ENCODE measurements around the gene PIK3C2A. TPM values are rescaled to one million over a fixed set of nuclear protein-coding genes. Genes with fewer than 3 reads are reported as not detected.

The PIK3C2A gene
- polyA plus RNA-seq, 1 donor (not counting 4 experiments of a cell fraction or from before 2014, with no cell fraction given): 44.7 TPM

GRCh38 chr11:17211286-17211685 is 3.5 kb upstream of the PIK3C2A start:
- DNase-seq (ENCODE audit: low read depth, low spot score) (no peak), FAIRE-seq (no peak)
- Histone ChIP-seq H3K27ac (ENCODE audit: control insufficient read depth, insufficient read depth, low read length) (no peak overlapping the region), H3K79me2 (ENCODE audit: control insufficient read depth, insufficient read depth, low read length) (peaks cover 15% of the 10 kb centered on the region), H3K4me1 (ENCODE audit: control insufficient read depth, extremely low read depth, insufficient read depth, low read length) (peaks cover 20% of the 10 kb centered on the region), H3K36me3 (ENCODE audit: control insufficient read depth in 2 of 2, extremely low read depth in 1 of 2, insufficient read depth in 2 of 2, low read length in 2 of 2) (no peaks in the 10 kb centered on the region), H3K9me3 (ENCODE audit: control insufficient read depth, low read depth, low read length) (no peaks in the 10 kb centered on the region), H4K20me1 (ENCODE audit: control insufficient read depth, extremely low read depth, insufficient read depth, low read length) (no peaks in the 10 kb centered on the region), H2AFZ (ENCODE audit: control insufficient read depth, low read length) (no peak overlapping the region), H3K27me3 (ENCODE audit: control insufficient read depth, extremely low read depth, insufficient read depth, low read length) (no peaks in the 10 kb centered on the region), H3K9ac (ENCODE audit: control insufficient read depth, extremely low read depth, insufficient read depth, low read length) (no peak overlapping the region), H3K4me3 (ENCODE audit: control insufficient read depth in 2 of 3, extremely low read depth in 1 of 3, insufficient read depth in 2 of 3, low read depth in 1 of 3, low read length in 3 of 3) (no peak overlapping the region), H3K9me1 (ENCODE audit: control insufficient read depth, extremely low read depth, insufficient read depth, low read length) (no peaks in the 10 kb centered on the region), H3K4me2 (ENCODE audit: control insufficient read depth, extremely low read depth, insufficient read depth, low read depth, low read length) (no peak overlapping the region)
- TF ChIP-seq EZH2 (IDR thresholded peaks at IDR 0.05; ENCODE audit: low read length) (no peak), CTCF (optimal IDR thresholded peaks at IDR 0.05 in 1 of 3, IDR thresholded peaks at IDR 0.05 in 1 of 3, conservative IDR thresholded peaks at IDR 0.05 in 1 of 3; ENCODE audit: extremely low read depth in 1 of 3, insufficient read depth in 2 of 3, low read length in 3 of 3) (no peak)
- dilution Hi-C loops (cut with MboI; ENCODE audit: extremely low pct_ligation_motif_present, low sequenced_read_pairs): no loop called here

- peaks cover 28% of the 10 kb centered on the region for H3K79me2 ChIP-seq (ENCODE audit: control insufficient read depth, insufficient read depth, low read length)
- no peak for TF ChIP-seq EZH2 (IDR thresholded peaks at IDR 0.05; ENCODE audit: low read length)
- no peak for TF ChIP-seq CTCF (optimal IDR thresholded peaks at IDR 0.05 in 1 of 3, IDR thresholded peaks at IDR 0.05 in 1 of 3, conservative IDR thresholded peaks at IDR 0.05 in 1 of 3; ENCODE audit: extremely low read depth in 1 of 3, insufficient read depth in 2 of 3, low read length in 3 of 3)
- no peaks in the 10 kb centered on the region for H3K9me3 ChIP-seq (ENCODE audit: control insufficient read depth, low read depth, low read length)
- H3K9ac ChIP-seq (ENCODE audit: control insufficient read depth, extremely low read depth, insufficient read depth, low read length): peak overlapping the region; percentile 100
- FAIRE-seq (no peak), DNase-seq (ENCODE audit: low read depth, low spot score) (no peak)
- H2AFZ ChIP-seq (ENCODE audit: control insufficient read depth, low read length): no peak overlapping the region
- H3K36me3 ChIP-seq (ENCODE audit: control insufficient read depth in 2 of 2, extremely low read depth in 1 of 2, insufficient read depth in 2 of 2, low read length in 2 of 2): no peaks in the 10 kb centered on the region
- peaks cover 20% of the 10 kb centered on the region for H3K4me1 ChIP-seq (ENCODE audit: control insufficient read depth, extremely low read depth, insufficient read depth, low read length)
- no peaks in the 10 kb centered on the region for H3K9me1 ChIP-seq (ENCODE audit: control insufficient read depth, extremely low read depth, insufficient read depth, low read length)
- H3K4me2 ChIP-seq (ENCODE audit: control insufficient read depth, extremely low read depth, insufficient read depth, low read depth, low read length): peak overlapping the region; percentile 95
- H3K27me3 ChIP-seq (ENCODE audit: control insufficient read depth, extremely low read depth, insufficient read depth, low read length): no peaks in the 10 kb centered on the region
- no peaks in the 10 kb centered on the region for H4K20me1 ChIP-seq (ENCODE audit: control insufficient read depth, extremely low read depth, insufficient read depth, low read length)
- peak overlapping the region; percentile 99 for H3K27ac ChIP-seq (ENCODE audit: control insufficient read depth, insufficient read depth, low read length)
- peak overlapping the region; percentile 4 to 97 (median 16) for H3K4me3 ChIP-seq (ENCODE audit: control insufficient read depth in 2 of 3, extremely low read depth in 1 of 3, insufficient read depth in 2 of 3, low read depth in 1 of 3, low read length in 3 of 3)
- dilution Hi-C loops (cut with MboI; ENCODE audit: extremely low pct_ligation_motif_present, low sequenced_read_pairs): no loop called here
Measured at GRCh38 chr11:17209939-17210245, 2.1 kb upstream of the PIK3C2A start.

Data from keratinocyte (primary cell).